GM18519 (cell line): ENCODE data around the gene ACTRT2.

ENCODE experiments used
- ATAC-seq: cut with Tn5 transposase; IDR thresholded peaks from one replicate; pipeline ENCODE4 v1.9.1; 2021; ENCODE audit warnings: mild to moderate bottlenecking, moderate library complexity; ENCODE audit not compliant: unreplicated experiment, low FRiP score

Gene ACTRT2

GRCh38 chr1:3001471-3002348 lies 19.6 kb upstream of the ACTRT2 start:
- no peak for ATAC-seq

DNA sequence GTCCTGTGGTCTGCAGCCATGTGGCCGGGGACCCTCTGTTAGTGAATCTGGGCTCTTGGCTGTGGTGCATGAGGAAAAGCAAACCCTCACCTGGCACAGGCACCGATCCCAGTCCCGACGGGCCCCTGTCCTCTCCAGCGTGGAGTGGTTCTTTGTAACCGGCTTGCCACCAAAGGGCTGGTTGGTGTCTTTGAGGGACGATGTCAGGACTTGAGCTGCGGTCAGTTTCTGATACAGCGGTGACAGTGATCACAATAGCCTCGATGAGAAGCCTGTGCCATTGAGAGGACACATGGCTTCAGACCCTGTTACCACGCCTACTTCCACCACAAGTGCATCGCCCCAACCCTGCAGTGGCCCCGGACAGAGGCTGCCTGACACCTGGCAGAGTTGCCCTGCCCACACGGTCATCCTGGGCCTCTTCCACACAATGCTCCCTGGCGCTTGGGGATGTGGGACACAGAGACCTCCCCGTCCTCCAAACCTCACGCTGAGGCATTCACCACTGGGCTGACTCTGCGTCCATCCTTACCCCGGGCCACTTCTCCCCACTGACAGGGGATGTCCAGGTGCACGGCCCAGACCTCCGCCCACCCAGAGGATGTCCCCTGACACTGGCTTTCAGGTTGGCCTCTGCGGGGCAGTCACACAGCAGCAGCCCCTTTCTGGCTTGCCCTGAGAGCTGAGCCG lies 18.8 kb upstream of the ACTRT2 start:
- no peak for ATAC-seq

- ATAC-seq: no peak
Measured at GRCh38 chr1:3003039-3003940, 18.0 kb upstream of the ACTRT2 start.

- no peak for ATAC-seq
Measured at GRCh38 chr1:3003941-3004270, 17.4 kb upstream of the ACTRT2 start.

- ATAC-seq: no peak
Measured at GRCh38 chr1:3004285-3005205, 16.7 kb upstream of the ACTRT2 start.

- no peak for ATAC-seq
Measured at GRCh38 chr1:3005771-3006170, 15.5 kb upstream of the ACTRT2 start.

- ATAC-seq: no peak
Measured at GRCh38 chr1:3007298-3008147, 13.7 kb upstream of the ACTRT2 start.

DNA sequence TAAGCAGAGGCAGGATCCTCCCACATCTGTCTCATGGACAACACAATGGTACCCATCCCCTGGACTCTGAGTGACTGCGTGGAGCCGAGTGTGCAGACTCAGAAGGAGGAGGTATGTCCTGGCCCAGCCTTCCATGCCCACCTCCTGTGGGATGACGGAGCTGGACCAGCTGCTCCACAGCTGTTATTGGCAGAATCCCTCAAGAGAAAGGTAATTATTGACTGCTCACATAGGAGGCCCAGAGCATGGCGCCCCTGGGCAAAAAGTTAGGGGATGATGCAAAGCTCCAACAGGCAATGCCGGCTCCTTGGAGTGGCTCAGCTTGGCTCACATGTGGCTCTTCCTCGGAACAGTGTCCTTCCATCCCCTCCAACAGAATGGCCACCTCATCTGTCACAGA lies 12.2 kb upstream of the ACTRT2 start:
- no peak for ATAC-seq

GRCh38 chr1:3009556-3009955 lies 11.7 kb upstream of the ACTRT2 start:
- ATAC-seq: no peak

- ATAC-seq: no peak
Measured at GRCh38 chr1:3011127-3011526, 10.1 kb upstream of the ACTRT2 start.

DNA sequence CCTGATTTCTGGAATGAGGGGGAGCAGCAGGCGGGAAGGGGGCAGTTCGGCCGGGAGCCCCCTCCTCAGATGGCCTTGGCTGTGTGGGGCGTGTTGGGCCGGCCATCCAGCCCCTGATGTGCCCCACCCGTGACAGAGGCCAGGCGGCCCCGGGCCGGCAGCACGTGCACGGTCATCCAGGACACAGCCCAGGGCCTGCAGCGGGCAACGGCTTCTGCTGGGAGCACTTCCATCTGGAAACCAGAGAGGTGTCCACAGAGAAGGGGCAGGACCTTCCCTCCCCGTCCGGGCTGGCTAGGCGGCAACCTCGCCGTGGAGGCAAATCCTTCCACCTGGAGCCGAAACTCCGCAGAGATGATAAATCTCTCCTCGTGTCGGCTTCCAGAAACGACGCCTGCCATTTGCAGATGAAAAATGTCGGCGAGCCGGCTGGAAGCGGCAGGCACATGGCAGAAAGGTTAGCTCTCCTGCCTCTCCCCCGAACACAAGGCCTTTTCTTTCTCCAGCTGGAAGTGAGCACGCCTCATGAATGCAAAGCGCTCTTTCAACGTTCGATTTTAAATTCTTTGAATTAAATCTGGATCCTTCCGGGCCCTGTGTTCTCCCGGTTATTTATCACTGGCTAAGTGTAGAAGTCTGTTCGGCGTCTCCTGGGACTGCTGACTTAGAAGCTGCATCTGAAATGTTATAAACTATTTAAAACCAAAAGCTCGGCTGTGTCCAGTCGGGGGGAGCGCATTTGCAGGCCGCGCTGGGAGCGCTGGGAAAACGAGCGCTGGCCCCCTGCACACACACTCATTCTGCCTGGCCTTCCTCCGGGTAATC lies 9.4 kb upstream of the ACTRT2 start:
- ATAC-seq: no peak

DNA sequence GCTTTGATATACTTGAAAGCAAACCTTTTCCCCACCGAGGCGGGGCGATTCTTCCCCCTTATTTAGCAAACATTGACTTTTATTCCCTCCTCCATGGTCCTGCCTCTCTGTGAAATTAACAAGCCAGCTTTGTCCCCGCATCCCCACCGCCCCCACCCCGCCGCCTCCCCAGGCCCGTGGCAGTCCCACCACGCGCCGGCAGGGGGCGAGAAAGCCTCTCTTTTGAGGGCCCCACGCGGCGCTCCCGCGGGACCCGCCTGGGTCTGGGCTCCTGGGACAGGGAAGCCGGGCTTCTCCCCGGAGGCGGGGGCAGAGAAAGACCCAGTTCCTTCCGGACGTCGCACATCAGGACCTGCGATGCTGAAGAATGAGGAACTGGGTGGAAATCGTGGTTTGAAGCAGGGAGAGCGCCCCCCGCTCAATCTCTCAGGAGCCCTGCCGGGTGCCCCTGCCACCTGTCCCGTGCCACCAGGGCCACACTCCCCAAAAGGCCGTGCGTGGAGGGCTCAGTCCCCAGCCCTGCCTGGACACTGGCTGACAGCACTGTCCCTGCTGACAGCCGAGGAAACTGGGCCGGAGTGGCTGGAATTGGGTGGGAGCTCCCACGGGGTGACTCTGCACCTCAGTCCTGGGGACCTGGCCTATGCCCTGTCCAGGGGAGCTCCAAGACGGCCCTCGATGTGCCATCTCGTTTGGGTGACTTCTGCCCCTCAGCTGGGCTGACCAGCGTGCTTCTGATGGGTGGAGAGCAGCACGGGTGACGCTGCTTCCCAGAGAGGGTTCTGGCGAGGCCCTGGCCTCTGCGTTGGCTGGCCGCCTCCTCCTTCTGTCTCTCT lies 8.6 kb upstream of the ACTRT2 start:
- no peak for ATAC-seq

DNA sequence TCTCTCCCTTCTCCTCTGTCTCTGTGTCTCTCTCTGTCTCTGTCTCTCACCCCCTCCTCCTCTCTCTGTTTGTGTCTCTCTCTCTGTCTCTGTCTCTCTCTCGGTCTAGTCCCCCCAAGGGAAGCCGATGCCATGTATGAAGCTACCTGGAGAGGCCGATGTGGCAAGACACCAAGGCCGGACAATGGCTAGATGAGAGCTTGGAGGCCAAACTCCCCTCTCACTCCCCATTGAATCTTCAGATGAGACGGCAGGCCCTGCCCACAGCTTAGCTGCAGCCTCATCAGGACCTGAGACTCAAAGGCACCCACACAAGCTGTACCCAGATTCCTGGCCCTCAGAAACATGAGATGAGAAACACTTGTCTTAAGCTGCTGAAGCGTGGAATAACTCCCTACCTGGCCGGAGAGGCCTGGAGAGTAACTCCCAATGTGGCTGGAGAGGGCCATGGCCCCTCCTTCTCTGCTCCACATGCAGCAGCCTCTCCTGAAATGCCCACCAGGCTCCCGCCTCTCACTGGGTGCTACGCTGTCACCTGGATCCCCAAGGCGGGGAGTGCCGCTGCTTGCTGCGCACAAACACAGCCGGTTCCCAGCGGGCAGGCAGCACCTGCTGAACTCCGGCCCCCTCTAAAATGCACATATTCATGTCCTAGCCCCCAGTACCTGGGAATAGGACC lies 7.8 kb upstream of the ACTRT2 start:
- ATAC-seq: no peak

DNA sequence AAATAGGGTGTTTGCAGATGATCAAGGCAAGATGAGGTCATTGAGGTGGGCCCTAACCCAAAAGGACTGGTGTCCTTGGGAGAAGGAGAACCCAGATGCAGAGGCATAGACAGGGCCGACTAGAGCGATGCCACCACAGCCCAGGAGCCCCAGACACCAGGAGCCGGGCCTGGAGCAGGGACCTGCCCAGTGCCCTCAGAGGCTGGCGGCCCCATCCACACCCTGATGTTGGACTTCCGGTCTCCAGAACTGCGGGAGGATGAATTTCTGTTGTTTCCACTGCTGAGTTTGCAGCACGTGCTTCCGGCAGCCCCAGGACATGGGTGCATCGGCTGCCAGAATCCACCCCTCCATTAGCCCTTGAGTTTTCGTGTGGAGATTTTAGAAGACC lies 7.2 kb upstream of the ACTRT2 start:
- no peak for ATAC-seq

DNA sequence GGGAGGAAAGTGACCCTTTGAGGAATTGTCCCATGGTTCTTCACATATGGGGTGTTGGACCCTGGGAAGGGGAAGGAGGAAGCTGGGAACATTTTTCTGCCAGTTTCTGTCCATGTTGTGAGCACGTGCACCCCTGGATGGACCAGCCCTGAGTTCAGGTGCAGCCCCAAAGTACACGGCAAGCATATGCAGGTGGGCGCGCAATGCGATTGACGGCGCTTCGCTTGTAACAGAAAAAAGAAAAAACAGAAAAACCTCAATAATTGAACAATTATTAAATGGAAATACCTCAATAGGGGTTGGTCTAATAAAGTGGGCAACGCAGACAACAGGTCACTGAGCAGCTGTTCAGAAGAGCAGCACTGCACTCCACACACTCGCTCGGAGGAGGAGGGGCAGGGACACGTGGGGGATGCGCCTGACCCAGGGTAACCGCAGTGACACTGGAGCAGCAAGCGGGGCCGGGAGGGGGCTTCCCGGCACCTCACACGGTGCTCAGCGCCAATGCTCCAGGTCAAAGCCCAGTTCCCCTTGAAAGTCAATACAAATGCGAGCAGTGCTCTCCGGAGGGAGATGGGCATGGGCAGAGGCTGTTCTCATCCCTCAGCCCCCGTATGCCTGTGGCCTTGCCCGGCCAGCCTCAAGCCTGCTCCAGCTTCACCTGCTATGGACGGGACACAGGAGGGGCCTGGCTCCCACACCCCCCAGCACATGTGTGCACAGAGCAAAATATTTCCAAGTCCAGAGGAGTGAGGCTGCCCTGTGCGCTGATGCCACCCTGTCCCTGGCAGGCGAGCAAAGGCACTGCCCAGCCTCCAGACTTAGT lies 6.6 kb upstream of the ACTRT2 start:
- ATAC-seq: no peak

DNA sequence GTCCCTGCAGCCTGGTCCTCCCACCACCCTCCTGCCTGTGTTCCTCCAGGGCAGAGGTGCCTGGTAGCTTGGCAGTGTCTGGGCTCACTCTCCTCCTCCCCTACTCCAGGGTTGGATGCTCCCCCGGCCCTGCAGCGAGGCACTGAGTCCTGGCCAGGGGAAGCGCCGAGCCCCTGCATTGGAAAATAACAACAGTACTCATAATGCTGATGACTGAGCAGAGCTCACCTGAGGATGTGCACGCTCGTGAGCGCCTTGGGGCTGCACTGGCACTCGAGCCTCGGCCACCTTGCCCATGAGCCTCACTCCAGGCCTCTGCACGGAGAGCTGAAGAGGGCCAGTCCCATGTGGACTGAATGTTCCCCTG lies 6.0 kb upstream of the ACTRT2 start:
- ATAC-seq: no peak
